OCI-LY3 (cell line): Measurements from ENCODE around the gene ZFP36L1.

ENCODE experiments used
- H2AFZ ChIP-seq: fragments of 200-600, 300-600 bp; shearing (Covaris generic); 2 replicates; pipeline ENCODE4 v1.6.0; 2014; ENCODE audit warnings: antibody characterized with exemption, low read depth, low read length
- H3K27ac ChIP-seq: fragments of 200-600, 300-600 bp; sonication (generic); 2 replicates; pipeline ENCODE4 v1.5.1; 2014; ENCODE audit warnings: mild to moderate bottlenecking, low read length, moderate library complexity, mixed read lengths
- H3K27me3 ChIP-seq: fragments of 200-600, 300-600 bp; sonication (generic); 2 replicates; pipeline ENCODE4 v1.6.1; 2014; ENCODE audit warnings: low read depth, low read length, mixed read lengths
- H3K36me3 ChIP-seq: fragments of 200-600, 300-600 bp; sonication (generic); replicated peaks from 2 replicates; pipeline ENCODE3; 2014; ENCODE audit warnings: low read depth, low read length, mixed read lengths
- H3K4me1 ChIP-seq: fragments of 300-600, 200-600 bp; sonication (generic); 2 replicates; pipeline ENCODE4 v1.6.1; 2014; ENCODE audit warnings: low read length, mixed read lengths
- H3K4me2 ChIP-seq: fragments of 200-600, 300-600 bp; sonication (generic); 2 replicates; pipeline ENCODE4 v1.6.1; 2014; ENCODE audit warnings: low read length, mixed read lengths
- H3K4me3 ChIP-seq: fragments of 300-600, 200-600 bp; sonication (generic); 2 replicates; pipeline ENCODE4 v1.5.1; 2014; ENCODE audit warnings: antibody characterized with exemption, mild to moderate bottlenecking, low read length, moderate library complexity
- H3K79me2 ChIP-seq: fragments of 300-600, 200-600 bp; shearing (Covaris generic); 2 replicates; pipeline ENCODE4 v1.6.1; 2014; ENCODE audit warnings: mild to moderate bottlenecking, low read length, mixed read lengths
- H3K9ac ChIP-seq: fragments of 300-600, 200-600 bp; shearing (Covaris generic); 2 replicates; pipeline ENCODE4 v1.6.0; 2014; ENCODE audit warnings: mild to moderate bottlenecking, low read length, moderate library complexity
- H3K9me3 ChIP-seq: fragments of 200-600, 300-600 bp; shearing (Covaris generic); 2 replicates; pipeline ENCODE4 v1.6.1; 2014; ENCODE audit warnings: low read length, mixed read lengths; ENCODE audit not compliant: insufficient read depth
- H4K20me1 ChIP-seq: fragments of 200-600, 300-600 bp; sonication (generic); 2 replicates; pipeline ENCODE4 v1.6.1; 2016; ENCODE audit warnings: low read length, mixed read lengths; ENCODE audit not compliant: insufficient read depth
- CTCF ChIP-seq: fragments of 200-600, 300-600 bp; sonication (generic); IDR thresholded peaks from 2 replicates; pipeline ENCODE4 v1.5.1; 2014; ENCODE audit warnings: antibody characterized with exemption, low read length, low read depth
- EZH2phosphoT487 ChIP-seq: fragments of 200-600 bp; shearing (Covaris generic); IDR thresholded peaks from 2 replicates; pipeline ENCODE4 v1.6.1; 2018; ENCODE audit warnings: antibody characterized with exemption, mixed run types, low read depth

The ZFP36L1 gene

DNA sequence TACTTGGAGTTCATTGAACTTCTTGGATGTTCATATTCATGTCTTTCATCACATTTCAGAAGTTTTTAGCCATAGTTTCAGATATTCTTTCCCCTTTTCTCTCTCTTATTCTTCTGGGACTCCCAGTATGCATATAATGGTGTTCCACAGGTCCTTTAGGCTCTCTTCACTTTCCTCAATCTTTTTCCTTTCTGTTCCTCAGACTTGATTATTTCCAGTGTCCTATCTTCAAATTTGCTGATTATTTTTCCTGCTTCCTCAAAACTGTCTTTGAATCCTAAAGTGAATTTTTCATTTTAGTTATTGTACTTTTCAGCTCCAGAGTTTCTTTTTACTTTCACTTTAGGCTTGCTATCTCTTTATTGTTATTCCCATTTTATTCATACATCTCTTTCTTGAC lies 8.8 kb upstream of the ZFP36L1 start:
- peaks cover 15% of the 10 kb centered on the region for H3K9me3 ChIP-seq

DNA sequence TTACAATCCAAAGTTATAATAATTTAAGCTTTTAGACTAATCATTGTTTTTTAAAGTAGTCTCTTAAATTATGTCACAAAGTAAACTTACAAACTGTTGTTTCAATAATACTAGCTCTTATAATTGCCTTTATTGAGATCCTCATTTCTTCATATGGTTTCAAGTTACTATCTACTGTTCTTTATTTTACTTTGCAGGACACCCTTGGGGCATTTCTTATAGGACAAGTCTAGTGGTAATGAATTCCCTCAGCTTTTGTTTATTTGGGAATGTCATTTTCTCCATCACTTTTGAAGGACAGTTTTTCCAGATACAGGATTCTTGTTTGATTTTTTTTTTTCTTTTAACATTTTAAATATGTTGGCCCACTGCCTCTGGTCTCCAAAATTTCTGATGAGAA lies 8.1 kb upstream of the ZFP36L1 start:
- Histone ChIP-seq H3K9me3 (peaks cover 15% of the 10 kb centered on the region), H3K4me1 (peaks cover 31% of the 10 kb centered on the region), H3K79me2 (no peaks in the 10 kb centered on the region), H3K4me3 (no peak overlapping the region), H4K20me1 (no peaks in the 10 kb centered on the region), H3K4me2 (no peak overlapping the region), H3K36me3 (peaks cover 6% of the 10 kb centered on the region), H3K27ac (no peak overlapping the region), H2AFZ (no peak overlapping the region), H3K9ac (no peak overlapping the region), H3K27me3 (no peaks in the 10 kb centered on the region)
- TF ChIP-seq CTCF = no peak
- no peak for TF ChIP-seq EZH2phosphoT487

More for the DNA sequence above, 8.8 kb upstream of the ZFP36L1 start:
- no peak overlapping the region for H3K9ac ChIP-seq
- no peaks in the 10 kb centered on the region for H3K27me3 ChIP-seq
- peaks cover 6% of the 10 kb centered on the region for H3K36me3 ChIP-seq
- H4K20me1 ChIP-seq = no peaks in the 10 kb centered on the region
- no peak overlapping the region for H3K4me2 ChIP-seq
- peaks cover 31% of the 10 kb centered on the region for H3K4me1 ChIP-seq
- H2AFZ ChIP-seq = no peak overlapping the region
- no peaks in the 10 kb centered on the region for H3K79me2 ChIP-seq
- no peak overlapping the region for H3K4me3 ChIP-seq
- H3K27ac ChIP-seq = no peak overlapping the region
- TF ChIP-seq EZH2phosphoT487 (no peak), CTCF (no peak)

- Histone ChIP-seq H3K9ac (no peak overlapping the region), H3K27ac (no peak overlapping the region), H3K36me3 (peaks cover 6% of the 10 kb centered on the region), H3K79me2 (no peaks in the 10 kb centered on the region), H3K4me2 (no peak overlapping the region), H3K4me1 (peaks cover 27% of the 10 kb centered on the region), H4K20me1 (no peaks in the 10 kb centered on the region), H2AFZ (no peak overlapping the region), H3K4me3 (no peak overlapping the region), H3K27me3 (no peaks in the 10 kb centered on the region), H3K9me3 (peaks cover 15% of the 10 kb centered on the region)
- TF ChIP-seq EZH2phosphoT487 (no peak), CTCF (no peak)
These were observed 7.5 kb upstream of the ZFP36L1 start for GRCh38 chr14:68800390-68800789.

GRCh38 chr14:68798621-68799020 lies 5.8 kb upstream of the ZFP36L1 start:
- H4K20me1 ChIP-seq = no peaks in the 10 kb centered on the region
- peaks cover 38% of the 10 kb centered on the region for H3K4me1 ChIP-seq
- H3K27ac ChIP-seq = no peak overlapping the region
- H3K4me3 ChIP-seq = no peak overlapping the region
- TF ChIP-seq EZH2phosphoT487 (no peak), CTCF (no peak)
- H3K27me3 ChIP-seq = no peaks in the 10 kb centered on the region
- H3K4me2 ChIP-seq = no peak overlapping the region
- peaks cover 6% of the 10 kb centered on the region for H3K36me3 ChIP-seq
- peaks cover 14% of the 10 kb centered on the region for H3K9me3 ChIP-seq
- H3K9ac ChIP-seq = no peak overlapping the region
- peaks cover 14% of the 10 kb centered on the region for H3K79me2 ChIP-seq
- H2AFZ ChIP-seq = no peak overlapping the region
